Measurements from ENCODE around the gene SCN8A. TPM values are rescaled to one million over a fixed set of nuclear protein-coding genes. Genes with fewer than 3 reads are reported as not detected.

The SCN8A gene
- total and polyA plus RNA-seq, 9 donors = 0.21 to 2.9 (median 1.5) TPM

GRCh38 chr12:51852404-51853137, 261.5 kb downstream of the SCN8A start:
- intact Hi-C loops (cut with DNase I) = no loop called here
- Histone ChIP-seq H3K36me3 (no peaks in the 10 kb centered on the region), H3K9me3 (no peaks in the 10 kb centered on the region), H3K4me1 (ENCODE audit: insufficient read depth) (no peaks in the 10 kb centered on the region), H3K4me3 (no peak overlapping the region), H3K27me3 (no peaks in the 10 kb centered on the region), H3K27ac (no peak overlapping the region)
- TF ChIP-seq POLR2A (IDR thresholded peaks at IDR 0.05) (no peak), CTCF (IDR thresholded peaks at IDR 0.05) (no peak), EP300 (IDR thresholded peaks at IDR 0.05) (no peak)
- DNase-seq = no peak
- 81 to 83% (median 81%) methylated on average over 5 of the region's 5 CpGs for WGBS, 3 donors

GRCh38 chr12:51855586-51856428, 264.8 kb downstream of the SCN8A start:
- H3K4me3 ChIP-seq = no peak overlapping the region
- no peaks in the 10 kb centered on the region for H3K9me3 ChIP-seq
- WGBS, 3 donors = 5 to 10% (median 7%) methylated on average over 21 of the region's 21 CpGs
- no peaks in the 10 kb centered on the region for H3K27me3 ChIP-seq
- no peak overlapping the region for H3K27ac ChIP-seq
- H3K36me3 ChIP-seq = no peaks in the 10 kb centered on the region
- no peak for TF ChIP-seq POLR2A (IDR thresholded peaks at IDR 0.05)
- no peak for TF ChIP-seq EP300 (IDR thresholded peaks at IDR 0.05)
- TF ChIP-seq CTCF (IDR thresholded peaks at IDR 0.05) = no peak
- no peak for DNase-seq
- intact Hi-C loops (cut with DNase I) = no loop called here
- no peaks in the 10 kb centered on the region for H3K4me1 ChIP-seq (ENCODE audit: insufficient read depth)

GRCh38 chr12:51860986-51861385, 270.0 kb downstream of the SCN8A start:
- intact Hi-C loops (cut with DNase I) = no loop called here
- Histone ChIP-seq H3K36me3 (no peaks in the 10 kb centered on the region), H3K9me3 (no peaks in the 10 kb centered on the region), H3K4me3 (no peak overlapping the region), H3K4me1 (ENCODE audit: insufficient read depth) (no peaks in the 10 kb centered on the region), H3K27me3 (no peaks in the 10 kb centered on the region), H3K27ac (no peak overlapping the region)
- DNase-seq = no peak
- no peak for TF ChIP-seq POLR2A (IDR thresholded peaks at IDR 0.05)
- TF ChIP-seq EP300 (IDR thresholded peaks at IDR 0.05) = no peak
- no peak for TF ChIP-seq CTCF (IDR thresholded peaks at IDR 0.05)
- 85 to 95% (median 86%) methylated on average over 3 of the region's 3 CpGs for WGBS, 3 donors

Other genes with a start within 250 kb of the SCN8A start
- gene CELA1, start 244.6 kb upstream of the SCN8A start, total RNA-seq = not detected
- not detected for gene CELA1, start 244.6 kb upstream of the SCN8A start, polyA plus RNA-seq
- 10 to 100 TPM in 2 of 7 donors, 1 to 10 TPM in 4, under 1 TPM in 1; 0.56 to 14.5 (median 4.0) TPM for gene GALNT6, start 199.8 kb upstream of the SCN8A start, total RNA-seq
- gene GALNT6, start 199.8 kb upstream of the SCN8A start, polyA plus RNA-seq = 1 to 10 TPM in 1 of 2 donors, under 1 TPM in 1; 0.51 to 2.7 TPM
- gene SLC4A8, start 166.4 kb upstream of the SCN8A start, total RNA-seq = 10 to 100 TPM in 4 of 7 donors, 1 to 10 TPM in 3; 4.7 to 18.5 (median 10.6) TPM
- 1 to 10 TPM; 1.5 to 4.7 TPM for gene SLC4A8, start 166.4 kb upstream of the SCN8A start, polyA plus RNA-seq

All from ovary (tissue), 9 donors.